ENCODE measurements around the gene STPG2.

DNA sequence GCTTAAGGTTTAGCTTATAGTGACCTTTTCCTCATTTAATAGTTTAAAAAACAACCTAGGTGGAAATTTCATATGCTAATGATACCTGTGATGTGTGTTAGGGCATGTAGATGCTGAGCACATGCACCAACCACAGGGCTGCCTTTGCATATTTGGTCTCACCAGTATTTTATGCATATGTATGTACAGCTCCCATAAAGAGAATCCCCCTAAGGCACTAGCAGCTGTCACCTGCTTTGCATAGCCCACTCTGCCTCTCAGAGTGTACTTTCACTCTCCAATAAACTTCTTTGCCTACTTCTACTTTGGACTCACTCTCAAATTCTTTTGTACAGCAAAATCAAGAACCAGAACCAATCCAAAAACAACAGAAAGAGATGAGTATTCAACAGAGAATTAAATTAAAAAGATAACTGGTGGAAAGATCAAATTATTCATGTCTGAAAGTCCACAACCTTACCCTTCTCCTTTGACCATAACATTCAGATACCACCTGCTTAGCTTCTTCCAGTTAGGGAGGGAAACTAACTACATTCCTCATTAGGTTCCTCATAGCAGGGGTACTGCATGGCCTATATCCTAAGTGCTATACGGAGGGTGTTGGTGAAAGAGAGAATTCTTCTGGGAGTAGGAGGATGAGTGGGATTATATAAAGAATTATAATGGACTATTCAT, 250.5 kb downstream of the STPG2 start:
- TF ChIP-seq SP1 (IDR thresholded peaks at IDR 0.05) (no peak), ELF4 (IDR thresholded peaks at IDR 0.05) (no peak), BHLHE40 (IDR thresholded peaks at IDR 0.05; ENCODE audit: borderline replicate concordance) (no peak), FOXA1 (IDR thresholded peaks at IDR 0.05) (no peak), FOXK2 (IDR thresholded peaks at IDR 0.05) (no peak), FOXM1 (IDR thresholded peaks at IDR 0.05; ENCODE audit: borderline replicate concordance) (no peak), SUZ12 (IDR thresholded peaks at IDR 0.05) (no peak)
- TF ChIP-seq, protein P1, sequence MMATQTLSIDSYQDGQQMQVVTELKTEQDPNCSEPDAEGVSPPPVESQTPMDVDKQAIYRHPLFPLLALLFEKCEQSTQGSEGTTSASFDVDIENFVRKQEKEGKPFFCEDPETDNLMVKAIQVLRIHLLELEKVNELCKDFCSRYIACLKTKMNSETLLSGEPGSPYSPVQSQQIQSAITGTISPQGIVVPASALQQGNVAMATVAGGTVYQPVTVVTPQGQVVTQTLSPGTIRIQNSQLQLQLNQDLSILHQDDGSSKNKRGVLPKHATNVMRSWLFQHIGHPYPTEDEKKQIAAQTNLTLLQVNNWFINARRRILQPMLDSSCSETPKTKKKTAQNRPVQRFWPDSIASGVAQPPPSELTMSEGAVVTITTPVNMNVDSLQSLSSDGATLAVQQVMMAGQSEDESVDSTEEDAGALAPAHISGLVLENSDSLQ (IDR thresholded peaks at IDR 0.05), result no peak

Measured in HEK293T (cell line).